Activated CD4-positive, alpha-beta T cell treated with anti-CD3 and anti-CD28 coated beads, Interleukin-2, amount 50 U/mL, for 1 hour (primary cell): Measurements from ENCODE around the gene SNUPN.

Experiments
- DNase-seq: peaks from one replicate; pipeline ENCODE4 v3.0.0-alpha.2; 2020

Gene SNUPN

GRCh38 chr15:75625542-75626347 lies at the start of gene SNUPN:
TSS of gene SNUPN (minus strand) at chr15:75625725. CDS start at chr15:75621051, 4,674 bp downstream.
- peak; percentile 93 for DNase-seq

GRCh38 chr15:75674366-75674765 lies 48.8 kb upstream of the SNUPN start:
- DNase-seq: no peak

- DNase-seq: no peak
Measured at GRCh38 chr15:75673426-75674235, 48.1 kb upstream of the SNUPN start.

GRCh38 chr15:75672646-75673425 lies 47.3 kb upstream of the SNUPN start:
- DNase-seq: no peak

GRCh38 chr15:75671730-75672602 lies 46.4 kb upstream of the SNUPN start:
- no peak for DNase-seq

GRCh38 chr15:75669879-75670212 lies 44.3 kb upstream of the SNUPN start:
- DNase-seq: no peak

- DNase-seq: no peak
Measured at GRCh38 chr15:75669191-75669878, 43.8 kb upstream of the SNUPN start.

GRCh38 chr15:75666823-75667501 lies 41.4 kb upstream of the SNUPN start:
- no peak for DNase-seq

GRCh38 chr15:75663931-75664421 lies 38.5 kb upstream of the SNUPN start:
- no peak for DNase-seq

- no peak for DNase-seq
Measured at GRCh38 chr15:75662823-75663519, 37.4 kb upstream of the SNUPN start.

- DNase-seq: no peak
Measured at GRCh38 chr15:75661756-75662140, 36.2 kb upstream of the SNUPN start.

GRCh38 chr15:75661100-75661755 lies 35.7 kb upstream of the SNUPN start:
- DNase-seq: no peak

- DNase-seq: no peak
Measured at GRCh38 chr15:75659928-75660645, 34.6 kb upstream of the SNUPN start.

GRCh38 chr15:75659141-75659771 lies 33.7 kb upstream of the SNUPN start:
- no peak for DNase-seq

- no peak for DNase-seq
Measured at GRCh38 chr15:75656813-75657212, 31.3 kb upstream of the SNUPN start.

- no peak for DNase-seq
Measured at GRCh38 chr15:75656331-75656730, 30.8 kb upstream of the SNUPN start.

- DNase-seq: no peak
Measured at GRCh38 chr15:75655931-75656330, 30.4 kb upstream of the SNUPN start.

GRCh38 chr15:75654201-75654907 lies 28.8 kb upstream of the SNUPN start:
- no peak for DNase-seq
